K562 (cell line): ENCODE results near the gene PTPN18. TPM values are rescaled to one million over a fixed set of nuclear protein-coding genes. Genes with fewer than 3 reads are reported as not detected.
A peak's percentile ranks its signal among the peaks of the same experiment; 100 is the strongest.

Experiments
- ATAC-seq: fragments of 200-7000 bp; cut with Tn5 transposase; 3 replicates; pipeline ENCODE4 v1.9.1; 2020; ENCODE audit warnings: moderate library complexity
- BruUV-seq: library from RNA; stranded (reverse); fragments of 400-500 nt; replicated peaks from 2 replicates; lab custom pipeline; 2021; lab: Mats Ljungman, UMichigan
- CTCF ChIA-PET: fragments of 300-600 bp; formaldehyde crosslinking; extraction: SDS; loops from one replicate; lab custom pipeline; 2021; ENCODE audit warnings: low intra/inter-chr PET ratio; lab: Yijun Ruan, JAX
- POLR2A ChIA-PET: fragments of 300-600, 350-650 bp; sonication (Branson Sonifier 250); formaldehyde crosslinking; extraction: SDS; loops from one replicate; lab custom pipeline; 2021; ENCODE audit warnings: antibody characterized with exemption, inconsistent platforms; lab: Yijun Ruan, JAX
- DNase-seq, 4 experiments: peaks; one replicate each; pipeline versions ENCODE4 v3.0.0 to v3.0.0-alpha.2; 2011 to 2018; ENCODE audit warnings: low spot score in 3 of 4, mixed read lengths in 3 of 4; ENCODE audit errors: extremely low read depth in 1 of 4
- FAIRE-seq: peaks from 2 replicates; lab custom pipeline; 2011; peaks lifted over from hg19 to GRCh38; lab: Jason Lieb, UNC
- H2AFZ ChIP-seq: 2 replicates; pipeline ENCODE4 v1.6.0; 2011; ENCODE audit warnings: low read depth, low read length, control low read depth, inconsistent platforms
- H3K27ac ChIP-seq: fragments of 200-600 bp; 3 replicates; pipeline ENCODE4 v1.8.0; 2011; ENCODE audit warnings: low read depth, mild to moderate bottlenecking, control low read depth, inconsistent platforms, low read length, moderate library complexity, mixed read lengths; ENCODE audit errors: extremely low read depth
- H3K27me3 ChIP-seq, 2 experiments: fragments of 300-600 bp in 1 of 2; 2 replicates in 1 of 2; 3 replicates in 1 of 2; pipeline versions ENCODE4 v1.6.0 to v1.8.0; 2011; ENCODE audit warnings: inconsistent platforms in 2 of 2, low read length in 2 of 2, mild to moderate bottlenecking in 1 of 2, mixed read lengths in 1 of 2, moderate library complexity in 1 of 2; ENCODE audit not compliant: control insufficient read depth in 2 of 2, insufficient read depth in 2 of 2
- H3K36me3 ChIP-seq: fragments of 300-600 bp; 3 replicates; pipeline ENCODE4 v1.8.0; 2011; ENCODE audit warnings: mild to moderate bottlenecking, low read length, inconsistent platforms; ENCODE audit not compliant: control insufficient read depth, insufficient read depth
- H3K4me1 ChIP-seq, 2 experiments: fragments of 200-600 bp in 1 of 2; replicated peaks in 1 of 2; 2 replicates in 1 of 2; 3 replicates in 1 of 2; pipeline versions ENCODE4 v1.5.1 to v1.8.0; 2011; ENCODE audit warnings: inconsistent platforms in 2 of 2, low read length in 2 of 2, mild to moderate bottlenecking in 1 of 2, mixed read lengths in 1 of 2, moderate library complexity in 1 of 2; ENCODE audit not compliant: control insufficient read depth in 2 of 2, insufficient read depth in 2 of 2
- H3K4me2 ChIP-seq: 2 replicates; pipeline ENCODE4 v1.6.1; 2011; ENCODE audit warnings: low read length, control low read depth, inconsistent platforms, mixed read lengths; ENCODE audit not compliant: insufficient read depth
- H3K4me3 ChIP-seq: fragments of 200-600 bp; sonication (generic), shearing (Covaris generic); 2 replicates; pipeline ENCODE4 v1.5.1; 2016; ENCODE audit warnings: control low read depth, inconsistent platforms
- H3K79me2 ChIP-seq: fragments of 200-600 bp; 3 replicates; pipeline ENCODE4 v1.8.0; 2011; ENCODE audit warnings: low read length, inconsistent platforms; ENCODE audit not compliant: control insufficient read depth, insufficient read depth
- H3K9ac ChIP-seq, 2 experiments: 2 replicates each; pipeline versions ENCODE4 v1.6.0 to v1.6.1; 2011; ENCODE audit warnings: low read depth in 2 of 2, low read length in 2 of 2, control low read depth in 1 of 2, inconsistent platforms in 1 of 2, mild to moderate bottlenecking in 1 of 2, mixed read lengths in 1 of 2; ENCODE audit not compliant: insufficient read depth in 1 of 2
- H3K9me1 ChIP-seq: one replicate; pipeline ENCODE4 v1.6.0; 2011; ENCODE audit warnings: inconsistent platforms, mild to moderate bottlenecking, low read length, moderate library complexity; ENCODE audit not compliant: control insufficient read depth, insufficient read depth
- H3K9me3 ChIP-seq: replicated peaks from 2 replicates; pipeline ENCODE4 v1.5.1; 2011; ENCODE audit warnings: low read depth, low read length, inconsistent platforms; ENCODE audit not compliant: control insufficient read depth, insufficient read depth
- H4K20me1 ChIP-seq: replicated peaks from 2 replicates; pipeline ENCODE4 v1.6.1; 2011; ENCODE audit warnings: low read length, inconsistent platforms, mixed read lengths; ENCODE audit not compliant: control insufficient read depth, insufficient read depth
- ARNT ChIP-seq, 2 experiments: fragments of 450-650 bp; IDR thresholded peaks; 2 replicates each; pipeline ENCODE4 v1.6.1; 2016; ENCODE audit warnings: mild to moderate bottlenecking in 1 of 2
- FOXJ2 ChIP-seq: fragments of 200-800 bp; sonication (Bioruptor generic); IDR thresholded peaks from 2 replicates; pipeline ENCODE4 v1.6.1; 2016; ENCODE audit warnings: missing genetic modification characterization, missing compliant biosample characterization
- FOXP1 ChIP-seq: sonication (generic); formaldehyde crosslinking; IDR thresholded peaks from 2 replicates; pipeline ENCODE4 v1.8.0; 2022; ENCODE audit warnings: mild to moderate bottlenecking, missing genetic modification reagents
- HDAC2 ChIP-seq: fragments of 450-650 bp; IDR thresholded peaks from 2 replicates; pipeline ENCODE4 v1.6.1; 2016; ENCODE audit warnings: mild to moderate bottlenecking
- NELFE ChIP-seq: IDR thresholded peaks from 2 replicates; pipeline ENCODE4 v1.6.1; 2011; ENCODE audit warnings: mild to moderate bottlenecking; ENCODE audit not compliant: insufficient read depth, insufficient read length
- SIN3A ChIP-seq, 2 experiments: fragments of 150-350 bp in 1 of 2; IDR thresholded peaks; 2 replicates each; pipeline ENCODE4 v1.6.1; 2011 to 2016; ENCODE audit warnings: borderline replicate concordance in 2 of 2, low read depth in 2 of 2, low read length in 2 of 2, mild to moderate bottlenecking in 2 of 2, moderate library complexity in 2 of 2; ENCODE audit not compliant: control insufficient read depth in 1 of 2
- TAF1 ChIP-seq: IDR thresholded peaks from 2 replicates; pipeline ENCODE4 v1.6.1; 2011; ENCODE audit warnings: mild to moderate bottlenecking, low read length, moderate library complexity; ENCODE audit not compliant: insufficient read depth, control insufficient read depth, severe bottlenecking; ENCODE audit errors: extremely low read depth
- TAL1 ChIP-seq: fragments of 450-650 bp; IDR thresholded peaks from 2 replicates; pipeline ENCODE4 v1.6.1; 2016; ENCODE audit warnings: mild to moderate bottlenecking
- ZNF197 ChIP-seq: fragments of 200-800 bp; sonication (Bioruptor generic); IDR thresholded peaks from 2 replicates; pipeline ENCODE4 v1.6.1; 2016; ENCODE audit warnings: low read depth, missing genetic modification characterization, missing compliant biosample characterization
- ZNF830 ChIP-seq: fragments of 250-450 bp; sonication (Bioruptor Pico); IDR thresholded peaks from 2 replicates; pipeline ENCODE4 v1.5.0; 2021; ENCODE audit warnings: mild to moderate bottlenecking
- WGBS: fragments of 100-300 bp; shearing (Covaris generic); methylation state at CpG from one replicate; pipeline ENCODE4 v1.1.6; 2016; ENCODE audit warnings: low coverage, mixed read lengths; ENCODE audit not compliant: insufficient coverage; ENCODE audit errors: missing lambda C conversion rate; 5-methylcytosine and 5-hydroxymethylcytosine counted together
- in situ Hi-C: fragments of 300-500 bp; cut with MboI; formaldehyde crosslinking; loops from 4 replicates; pipeline ENCODE4 v1.15.0; 2018; ENCODE audit warnings: inconsistent platforms, mixed read lengths
- intact Hi-C: fragments of 100-400 bp; cut with micrococcal nuclease; formaldehyde crosslinking; loops from 2 replicates; pipeline ENCODE4 v1.14.2; 2022
- polyA plus RNA-seq, 8 experiments: library from polyadenylated mRNA; depleted of rRNA in 4 of 8; stranded (reverse) in 5 of 8; unstranded in 3 of 8; fragments of >200 nt; fragmentation: Nextera tagmentation in 2 of 8; fragmentation: Illumina TruSeq in 1 of 8; extraction: Ambion mirVana in 2 of 8; extraction: Trizol in 1 of 8; gene quantifications; 2 replicates each; pipeline versions ENCODE4 v1.2.1 to v1.2.3, GENCODE V29; 2011 to 2014; ENCODE audit warnings: inconsistent platforms in 1 of 8, missing spikeins in 1 of 8
- total RNA-seq, 7 experiments: library from RNA; depleted of rRNA in 6 of 7; stranded (reverse); fragments of >200 nt in 6 of 7; fragmentation: Illumina TruSeq in 2 of 7; extraction: Trizol in 2 of 7; gene quantifications; 2 replicates each; pipeline versions ENCODE4 v1.2.1 to v1.2.3, GENCODE V29; 2011 to 2021; ENCODE audit warnings: low replicate concordance in 1 of 7
- TF ChIP-seq, protein P1 (sequence below): fragments of 450-650 bp; conservative IDR thresholded peaks from 2 replicates; pipeline ENCODE4 v1.6.1; 2016; ENCODE audit warnings: missing genetic modification characterization, low read depth, mild to moderate bottlenecking, missing compliant biosample characterization, moderate library complexity
- TF ChIP-seq, protein P2 (sequence below): fragments of 450-650 bp; formaldehyde crosslinking; IDR thresholded peaks from 2 replicates; pipeline ENCODE4 v1.4.0; 2020; ENCODE audit warnings: mild to moderate bottlenecking
- TF ChIP-seq, protein P3 (sequence below): fragments of 250-450 bp; sonication (Bioruptor Pico); IDR thresholded peaks from 2 replicates; pipeline ENCODE4 v1.5.0; 2020; ENCODE audit warnings: mild to moderate bottlenecking, borderline replicate concordance
- TF ChIP-seq, protein P4 (sequence below): sonication (generic); formaldehyde crosslinking; IDR thresholded peaks from 2 replicates; pipeline ENCODE4 v1.8.0; 2022; ENCODE audit warnings: missing genetic modification reagents, mild to moderate bottlenecking, moderate library complexity, borderline replicate concordance

PTPN18 gene
- total and polyA plus RNA-seq, 9 of the 15 experiments (the other 6 are each of a cell fraction or from before 2014, with no cell fraction given), result 11.6 to 90.7 (median 49.6) TPM

DNA sequence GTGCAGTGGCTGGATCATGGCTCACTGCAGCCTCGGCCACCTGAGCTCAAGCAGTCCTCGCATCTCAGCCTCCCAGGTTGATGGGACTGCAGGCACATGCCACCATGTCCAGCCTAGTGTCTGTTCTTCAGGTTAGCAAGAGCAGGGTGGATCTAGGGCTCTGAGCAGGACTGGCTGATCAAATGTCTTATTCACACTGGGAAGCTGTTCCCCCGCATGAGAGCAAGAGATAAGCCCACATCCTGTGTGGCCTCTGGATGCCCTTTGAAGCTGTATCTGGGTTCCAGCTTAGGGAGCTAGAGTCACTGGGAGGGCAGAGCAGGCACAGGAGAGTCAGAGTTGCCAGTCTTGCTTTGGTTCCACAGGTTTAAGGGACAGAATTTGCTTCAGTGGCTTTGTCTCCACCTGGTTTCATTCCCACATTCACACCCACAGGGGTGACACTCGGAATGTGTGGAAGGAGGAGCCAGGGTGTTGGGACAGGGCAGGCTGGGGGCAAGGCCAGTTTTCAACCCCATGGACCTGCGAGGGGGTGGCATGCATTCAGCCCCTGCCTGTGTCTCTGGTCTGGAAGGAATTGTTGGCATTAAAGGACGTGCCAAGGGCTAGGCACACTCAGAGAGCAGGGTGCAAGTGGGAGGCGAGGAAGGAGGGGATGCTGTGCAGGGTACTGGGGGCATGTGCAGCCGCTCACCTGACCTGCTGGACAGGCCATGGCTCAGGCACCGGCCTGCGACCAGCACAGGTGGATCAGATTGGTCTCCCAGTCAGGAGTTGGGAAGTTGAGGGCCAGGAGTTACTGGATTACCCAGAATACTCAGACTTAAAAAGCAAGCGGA is 24.5 kb downstream of the PTPN18 start:
- FAIRE-seq (peak; percentile 88), DNase-seq (peak; percentile 55 to 87 (median 72)), ATAC-seq (peak; percentile 89)
- POLR2A ChIA-PET, result interaction anchor here (1.2 to 4.0 kb wide), 3 partner anchors 8 to 57 kb away, joined by 6 to 18 read pairs (median 9); partner anchors contain the start of gene PTPN18
- H3K36me3 ChIP-seq, result peaks cover 12% of the 10 kb centered on the region; the same call in 2 of the 3 replicates
- H3K9ac ChIP-seq, result peak overlapping the region; percentile 46 to 81
- H3K4me1 ChIP-seq, result peaks cover 19 to 46% of the 10 kb centered on the region in 2 experiments
- H3K27ac ChIP-seq, result peak overlapping the region; percentile 81
- no peaks in the 10 kb centered on the region; the same call in 2 of the 3 replicates for H3K79me2 ChIP-seq
- 33% methylated on average over 9 of the region's 11 CpGs for WGBS
- CTCF ChIA-PET, result no interaction called here
- no TSS peak for BruUV-seq
- peak overlapping the region; percentile 72 for H3K4me2 ChIP-seq
- H3K27me3 ChIP-seq, result no peaks in the 10 kb centered on the region
- in situ Hi-C loops (loop anchor here (25.0 kb wide), 1 partner anchor 207 kb away; the partner anchor contains the start of gene CFC1), intact Hi-C loops (no loop called here)
- H4K20me1 ChIP-seq, result no peaks in the 10 kb centered on the region
- no peaks in the 10 kb centered on the region for H3K9me1 ChIP-seq
- H3K9me3 ChIP-seq, result peaks cover 2% of the 10 kb centered on the region; the same call in 1 of the 2 replicates
- H3K4me3 ChIP-seq, result no peak overlapping the region
- peak overlapping the region; percentile 69 for H2AFZ ChIP-seq
- TF ChIP-seq HDAC2 (peak; percentile 38; the same call in 1 of the 2 replicates), FOXJ2 (tag) (no peak), ZNF830 (CRISPR knock-in tag) (no peak), ZNF197 (CRISPR knock-in tag) (0 out of 2 replicates have a peak, but pooled peaks have one; percentile 26), FOXP1 (CRISPR knock-in tag) (no peak), ARNT (IDR thresholded peaks at IDR 0.05) (no peak), TAL1 (peak; percentile 57), NELFE (no peak), SIN3A (IDR thresholded peaks at IDR 0.05; ENCODE audit: borderline replicate concordance in 2 of 2, control insufficient read depth in 1 of 2, low read depth in 2 of 2, low read length in 2 of 2) (0 out of 4 replicates have a peak, but pooled peaks of 1 of the 2 experiments have one; percentile 22), TAF1 (peak; percentile 15)
- TF ChIP-seq, protein P1, sequence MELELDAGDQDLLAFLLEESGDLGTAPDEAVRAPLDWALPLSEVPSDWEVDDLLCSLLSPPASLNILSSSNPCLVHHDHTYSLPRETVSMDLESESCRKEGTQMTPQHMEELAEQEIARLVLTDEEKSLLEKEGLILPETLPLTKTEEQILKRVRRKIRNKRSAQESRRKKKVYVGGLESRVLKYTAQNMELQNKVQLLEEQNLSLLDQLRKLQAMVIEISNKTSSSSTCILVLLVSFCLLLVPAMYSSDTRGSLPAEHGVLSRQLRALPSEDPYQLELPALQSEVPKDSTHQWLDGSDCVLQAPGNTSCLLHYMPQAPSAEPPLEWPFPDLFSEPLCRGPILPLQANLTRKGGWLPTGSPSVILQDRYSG (tag), result no peak
- TF ChIP-seq, protein P2, sequence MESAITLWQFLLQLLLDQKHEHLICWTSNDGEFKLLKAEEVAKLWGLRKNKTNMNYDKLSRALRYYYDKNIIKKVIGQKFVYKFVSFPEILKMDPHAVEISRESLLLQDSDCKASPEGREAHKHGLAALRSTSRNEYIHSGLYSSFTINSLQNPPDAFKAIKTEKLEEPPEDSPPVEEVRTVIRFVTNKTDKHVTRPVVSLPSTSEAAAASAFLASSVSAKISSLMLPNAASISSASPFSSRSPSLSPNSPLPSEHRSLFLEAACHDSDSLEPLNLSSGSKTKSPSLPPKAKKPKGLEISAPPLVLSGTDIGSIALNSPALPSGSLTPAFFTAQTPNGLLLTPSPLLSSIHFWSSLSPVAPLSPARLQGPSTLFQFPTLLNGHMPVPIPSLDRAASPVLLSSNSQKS, result no peak
- TF ChIP-seq, protein P3, sequence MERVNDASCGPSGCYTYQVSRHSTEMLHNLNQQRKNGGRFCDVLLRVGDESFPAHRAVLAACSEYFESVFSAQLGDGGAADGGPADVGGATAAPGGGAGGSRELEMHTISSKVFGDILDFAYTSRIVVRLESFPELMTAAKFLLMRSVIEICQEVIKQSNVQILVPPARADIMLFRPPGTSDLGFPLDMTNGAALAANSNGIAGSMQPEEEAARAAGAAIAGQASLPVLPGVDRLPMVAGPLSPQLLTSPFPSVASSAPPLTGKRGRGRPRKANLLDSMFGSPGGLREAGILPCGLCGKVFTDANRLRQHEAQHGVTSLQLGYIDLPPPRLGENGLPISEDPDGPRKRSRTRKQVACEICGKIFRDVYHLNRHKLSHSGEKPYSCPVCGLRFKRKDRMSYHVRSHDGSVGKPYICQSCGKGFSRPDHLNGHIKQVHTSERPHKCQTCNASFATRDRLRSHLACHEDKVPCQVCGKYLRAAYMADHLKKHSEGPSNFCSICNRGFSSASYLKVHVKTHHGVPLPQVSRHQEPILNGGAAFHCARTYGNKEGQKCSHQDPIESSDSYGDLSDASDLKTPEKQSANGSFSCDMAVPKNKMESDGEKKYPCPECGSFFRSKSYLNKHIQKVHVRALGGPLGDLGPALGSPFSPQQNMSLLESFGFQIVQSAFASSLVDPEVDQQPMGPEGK (CRISPR knock-in tag), result no peak
- TF ChIP-seq, protein P4, sequence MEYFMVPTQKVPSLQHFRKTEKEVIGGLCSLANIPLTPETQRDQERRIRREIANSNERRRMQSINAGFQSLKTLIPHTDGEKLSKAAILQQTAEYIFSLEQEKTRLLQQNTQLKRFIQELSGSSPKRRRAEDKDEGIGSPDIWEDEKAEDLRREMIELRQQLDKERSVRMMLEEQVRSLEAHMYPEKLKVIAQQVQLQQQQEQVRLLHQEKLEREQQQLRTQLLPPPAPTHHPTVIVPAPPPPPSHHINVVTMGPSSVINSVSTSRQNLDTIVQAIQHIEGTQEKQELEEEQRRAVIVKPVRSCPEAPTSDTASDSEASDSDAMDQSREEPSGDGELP (CRISPR knock-in tag), result peak; percentile 38; the same call in 1 of the 2 replicates
